GM19023 (cell line): ENCODE results near the gene SEBOX.

Experiments
- ATAC-seq: cut with Tn5 transposase; IDR thresholded peaks from one replicate; pipeline ENCODE4 v1.9.1; 2021; ENCODE audit warnings: mild to moderate bottlenecking, moderate library complexity; ENCODE audit not compliant: unreplicated experiment

The SEBOX gene

DNA sequence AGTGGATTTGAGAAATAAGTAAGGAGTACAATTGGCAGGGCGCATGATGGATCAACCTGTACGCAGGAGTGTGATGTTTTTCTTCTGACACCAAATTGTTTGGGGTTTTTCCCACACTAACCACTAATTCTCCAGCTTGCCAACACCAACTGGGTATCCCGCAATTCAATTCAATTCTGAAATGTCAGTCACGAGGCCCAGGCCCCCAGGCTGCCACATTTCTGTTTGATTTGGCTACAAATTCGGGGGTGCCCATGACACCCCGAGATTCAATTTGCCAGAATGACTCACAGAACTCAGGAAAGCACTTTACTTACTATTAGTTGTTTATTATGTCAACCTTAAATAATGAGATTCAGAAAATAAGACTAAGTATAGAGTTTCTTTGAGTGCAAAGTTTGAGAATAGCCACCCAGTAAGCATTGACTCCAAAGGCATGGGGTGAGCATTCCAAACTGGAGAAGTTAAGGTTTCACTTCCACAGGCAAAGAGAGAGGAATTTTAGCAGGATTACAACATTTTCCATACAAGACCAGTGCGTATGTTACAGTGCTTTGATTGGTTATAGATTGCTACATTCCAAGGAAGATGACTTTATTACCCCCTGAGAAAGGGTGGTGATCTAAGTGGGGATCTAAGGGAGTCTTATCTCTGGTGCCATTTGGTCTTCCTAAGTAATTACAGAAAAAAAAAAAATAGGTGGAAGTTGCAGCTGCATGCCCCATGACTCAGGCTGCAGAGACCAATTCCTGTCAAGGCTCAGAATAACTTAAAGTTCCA is 29.5 kb upstream of the SEBOX start:
- ATAC-seq: no peak

DNA sequence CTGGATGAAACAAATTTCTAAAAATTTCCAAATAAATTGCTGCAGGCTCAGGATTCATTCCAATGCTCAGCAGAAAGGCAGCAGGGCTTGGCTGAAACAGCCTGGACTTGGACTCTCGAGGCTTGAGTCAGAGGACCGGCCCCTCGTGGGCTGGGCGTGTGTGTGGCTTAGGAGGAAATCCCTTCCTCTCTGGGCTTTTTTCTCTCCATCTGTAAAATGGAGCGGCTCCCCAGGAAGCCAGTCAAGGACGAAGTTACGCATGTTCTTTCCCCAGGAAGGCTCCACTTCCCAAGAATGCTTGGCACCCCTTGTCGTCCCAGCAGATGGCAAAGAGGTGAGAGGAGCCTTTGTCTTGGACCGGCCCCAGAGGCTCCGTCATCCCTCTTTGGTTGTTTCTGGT is 27.5 kb upstream of the SEBOX start:
- no peak for ATAC-seq

DNA sequence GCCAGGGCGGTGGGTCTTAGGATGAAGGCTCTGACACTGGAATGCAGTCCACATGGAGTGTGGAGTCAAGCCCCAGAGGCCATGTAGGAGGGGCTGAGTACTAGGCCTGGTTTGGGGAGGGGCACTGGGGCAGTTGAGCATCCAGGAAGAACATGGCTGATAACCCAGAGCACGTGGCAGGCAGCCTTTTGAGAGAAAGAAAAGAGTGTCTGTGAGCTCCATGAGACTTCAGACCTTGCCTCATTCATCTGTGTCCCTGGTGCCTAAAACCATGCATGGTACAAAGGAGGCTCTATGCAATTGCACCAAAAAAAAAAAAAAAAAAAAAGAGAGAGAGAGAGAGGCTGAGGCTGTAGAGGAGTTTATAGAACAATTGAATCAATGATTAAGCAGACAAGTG is 26.4 kb upstream of the SEBOX start:
- ATAC-seq: no peak

DNA sequence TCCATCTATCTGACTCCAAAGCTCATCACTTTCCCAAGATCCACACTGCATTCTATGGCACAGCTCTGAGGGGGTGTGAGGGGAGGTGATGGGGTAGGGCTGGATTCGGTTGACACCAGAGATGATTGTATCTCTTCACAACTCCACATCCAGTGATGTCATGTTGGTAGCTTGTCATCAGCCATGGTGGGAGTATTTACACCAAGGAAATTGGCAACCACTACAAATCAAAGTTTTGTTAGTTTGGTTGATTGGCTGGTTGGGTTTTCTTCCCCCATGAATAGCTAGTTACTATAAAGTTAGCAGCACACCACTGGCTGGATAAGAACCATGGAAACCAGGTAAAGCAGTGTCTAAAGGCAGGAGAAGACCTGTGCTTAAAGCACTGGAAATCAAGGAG is 26.0 kb upstream of the SEBOX start:
- no peak for ATAC-seq

DNA sequence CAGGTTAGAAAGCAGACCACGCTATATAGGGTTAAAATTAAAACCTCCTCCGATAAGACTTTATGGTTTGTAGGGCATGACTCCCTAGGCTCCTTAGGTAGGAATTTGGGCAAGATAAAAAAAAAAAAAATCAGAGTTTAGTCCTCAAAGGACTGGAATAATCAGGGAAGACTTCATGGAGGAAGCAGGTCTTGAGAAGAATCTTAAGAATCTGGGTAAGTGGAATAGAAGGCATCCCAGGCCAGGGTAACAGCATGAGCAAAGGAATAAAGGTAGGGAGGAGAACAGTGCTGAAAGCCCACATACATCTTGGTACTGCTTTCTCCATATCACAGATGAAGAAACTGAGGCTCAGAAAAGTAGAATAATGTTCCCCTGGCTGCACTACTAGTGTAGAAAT is 25.6 kb upstream of the SEBOX start:
- no peak for ATAC-seq

DNA sequence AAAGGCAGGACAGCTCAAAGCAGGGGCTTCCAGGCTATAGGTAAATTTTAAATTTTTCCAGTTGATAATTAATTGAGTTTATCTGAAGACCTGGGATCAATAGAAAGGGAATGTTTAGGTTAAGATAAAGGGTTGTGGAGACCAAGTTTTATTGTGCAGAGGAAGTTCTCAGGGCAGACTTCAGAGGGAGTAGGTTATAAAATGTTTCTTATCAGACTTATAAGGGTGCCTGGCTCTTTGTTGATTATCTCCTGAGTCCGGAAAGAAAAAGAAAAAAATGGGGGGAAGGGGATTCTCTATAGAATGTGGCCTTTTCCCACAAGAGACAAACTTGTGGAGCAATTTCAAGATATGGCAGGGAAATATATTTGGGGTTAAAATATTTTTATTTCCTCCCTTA is 25.1 kb upstream of the SEBOX start:
- ATAC-seq: no peak

DNA sequence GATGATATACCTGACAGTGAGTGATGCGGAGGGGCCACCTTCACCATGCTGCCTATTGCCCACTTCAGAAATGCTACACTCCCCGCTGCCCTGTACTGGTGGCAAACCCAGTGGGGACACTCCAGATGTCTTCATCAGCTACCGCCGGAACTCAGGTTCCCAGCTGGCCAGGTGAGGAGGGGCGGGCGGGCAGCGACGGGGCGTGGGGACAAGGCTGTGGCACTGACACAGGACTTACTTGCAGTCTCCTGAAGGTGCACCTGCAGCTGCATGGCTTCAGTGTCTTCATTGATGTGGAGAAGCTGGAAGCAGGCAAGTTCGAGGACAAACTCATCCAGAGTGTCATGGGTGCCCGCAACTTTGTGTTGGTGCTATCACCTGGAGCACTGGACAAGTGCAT is 23.1 kb upstream of the SEBOX start:
- no peak for ATAC-seq

DNA sequence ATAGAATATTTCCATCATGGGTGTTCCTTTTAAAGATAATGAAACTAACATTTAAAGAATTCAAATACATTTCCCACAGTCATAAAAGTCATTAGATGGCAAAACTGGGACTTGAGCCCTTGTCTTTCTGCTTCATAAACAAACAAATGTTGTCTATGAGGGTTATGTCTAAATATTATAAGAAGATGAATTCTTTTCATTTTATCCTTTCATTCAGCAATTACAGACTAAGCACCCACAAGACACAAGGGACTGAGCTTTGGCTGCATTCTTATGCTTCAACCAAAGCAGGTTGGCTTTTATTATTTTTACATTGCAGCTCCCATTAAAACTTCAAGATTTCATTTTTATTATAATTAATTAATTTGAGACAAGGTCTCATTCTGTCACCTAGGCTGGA is 21.4 kb upstream of the SEBOX start:
- no peak for ATAC-seq

DNA sequence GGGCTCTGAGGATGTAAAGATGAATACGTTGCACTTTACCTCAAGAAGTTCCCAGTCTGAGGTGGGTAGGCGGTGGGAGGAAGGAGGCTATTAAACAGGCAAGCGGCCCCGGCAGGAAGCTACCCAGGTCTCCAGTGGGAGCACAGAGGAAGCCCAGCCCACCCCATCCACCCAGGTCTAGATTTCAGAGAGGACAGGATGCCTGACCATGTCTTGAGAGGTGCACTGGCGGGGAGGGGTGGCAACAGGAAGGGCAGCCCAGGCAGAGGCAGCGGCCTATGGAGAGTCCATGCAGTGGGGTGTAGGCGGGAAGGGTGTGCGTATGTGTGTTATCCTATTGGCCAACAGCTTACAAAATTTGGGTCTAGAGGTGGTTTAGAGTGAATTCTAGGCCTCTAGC is 20.4 kb upstream of the SEBOX start:
- ATAC-seq: no peak

DNA sequence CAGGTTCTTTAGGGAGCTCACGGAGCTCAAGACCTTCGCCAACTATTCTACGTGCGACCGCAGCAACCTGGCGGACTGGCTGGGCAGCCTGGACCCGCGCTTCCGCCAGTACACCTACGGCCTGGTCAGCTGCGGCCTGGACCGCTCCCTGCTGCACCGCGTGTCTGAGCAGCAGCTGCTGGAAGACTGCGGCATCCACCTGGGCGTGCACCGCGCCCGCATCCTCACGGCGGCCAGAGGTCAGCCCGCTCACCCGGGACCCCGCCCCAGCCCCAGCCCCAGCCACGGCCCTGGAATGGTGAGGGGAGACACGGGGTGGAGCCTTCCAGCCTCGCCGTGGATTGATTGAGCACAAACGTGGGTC is 20.0 kb upstream of the SEBOX start:
- peak; percentile 32 for ATAC-seq

DNA sequence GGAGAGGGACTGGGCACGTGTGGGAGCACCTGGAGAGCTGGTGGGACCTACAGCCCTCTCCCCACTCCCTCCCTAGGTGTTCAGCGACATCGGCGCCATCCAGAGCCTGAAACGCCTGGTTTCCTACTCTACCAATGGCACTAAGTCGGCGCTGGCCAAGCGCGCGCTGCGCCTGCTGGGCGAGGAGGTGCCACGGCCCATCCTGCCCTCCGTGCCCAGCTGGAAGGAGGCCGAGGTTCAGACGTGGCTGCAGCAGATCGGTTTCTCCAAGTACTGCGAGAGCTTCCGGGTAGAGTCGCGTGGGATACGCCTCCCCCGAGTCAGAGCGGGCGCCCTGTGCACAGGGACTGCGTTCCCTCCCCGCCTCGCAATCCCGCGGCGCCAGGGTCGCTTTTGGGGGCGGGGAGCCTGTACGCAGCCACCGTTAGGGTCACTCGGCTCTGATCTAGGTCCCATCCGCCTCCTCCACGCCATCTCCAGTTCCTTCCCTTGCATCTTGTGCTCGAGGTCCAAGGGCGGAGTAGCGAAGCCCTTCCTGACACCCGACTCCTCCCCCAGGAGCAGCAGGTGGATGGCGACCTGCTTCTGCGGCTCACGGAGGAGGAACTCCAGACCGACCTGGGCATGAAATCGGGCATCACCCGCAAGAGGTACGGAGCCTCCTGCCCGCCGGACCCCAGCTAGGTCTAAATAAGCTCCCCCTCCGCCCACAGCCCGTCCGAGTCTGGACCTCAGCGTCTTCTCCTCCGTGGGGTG is 19.5 kb upstream of the SEBOX start:
- ATAC-seq: peak; percentile 81

DNA sequence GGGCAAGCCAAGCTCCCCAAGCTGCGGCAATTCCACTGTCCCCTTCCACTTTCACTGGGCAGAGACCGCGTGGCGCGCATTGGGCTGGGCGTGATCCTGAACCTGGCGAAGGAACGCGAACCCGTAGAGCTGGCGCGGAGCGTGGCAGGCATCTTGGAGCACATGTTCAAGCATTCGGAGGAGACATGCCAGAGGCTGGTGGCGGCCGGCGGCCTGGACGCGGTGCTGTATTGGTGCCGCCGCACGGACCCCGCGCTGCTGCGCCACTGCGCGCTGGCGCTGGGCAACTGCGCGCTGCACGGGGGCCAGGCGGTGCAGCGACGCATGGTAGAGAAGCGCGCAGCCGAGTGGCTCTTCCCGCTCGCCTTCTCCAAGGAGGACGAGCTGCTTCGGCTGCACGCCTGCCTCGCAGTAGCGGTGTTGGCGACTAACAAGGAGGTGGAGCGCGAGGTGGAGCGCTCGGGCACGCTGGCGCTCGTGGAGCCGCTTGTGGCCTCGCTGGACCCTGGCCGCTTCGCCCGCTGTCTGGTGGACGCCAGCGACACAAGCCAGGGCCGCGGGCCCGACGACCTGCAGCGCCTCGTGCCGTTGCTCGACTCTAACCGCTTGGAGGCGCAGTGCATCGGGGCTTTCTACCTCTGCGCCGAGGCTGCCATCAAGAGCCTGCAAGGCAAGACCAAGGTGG is 16.3 kb upstream of the SEBOX start:
- ATAC-seq: no peak

DNA sequence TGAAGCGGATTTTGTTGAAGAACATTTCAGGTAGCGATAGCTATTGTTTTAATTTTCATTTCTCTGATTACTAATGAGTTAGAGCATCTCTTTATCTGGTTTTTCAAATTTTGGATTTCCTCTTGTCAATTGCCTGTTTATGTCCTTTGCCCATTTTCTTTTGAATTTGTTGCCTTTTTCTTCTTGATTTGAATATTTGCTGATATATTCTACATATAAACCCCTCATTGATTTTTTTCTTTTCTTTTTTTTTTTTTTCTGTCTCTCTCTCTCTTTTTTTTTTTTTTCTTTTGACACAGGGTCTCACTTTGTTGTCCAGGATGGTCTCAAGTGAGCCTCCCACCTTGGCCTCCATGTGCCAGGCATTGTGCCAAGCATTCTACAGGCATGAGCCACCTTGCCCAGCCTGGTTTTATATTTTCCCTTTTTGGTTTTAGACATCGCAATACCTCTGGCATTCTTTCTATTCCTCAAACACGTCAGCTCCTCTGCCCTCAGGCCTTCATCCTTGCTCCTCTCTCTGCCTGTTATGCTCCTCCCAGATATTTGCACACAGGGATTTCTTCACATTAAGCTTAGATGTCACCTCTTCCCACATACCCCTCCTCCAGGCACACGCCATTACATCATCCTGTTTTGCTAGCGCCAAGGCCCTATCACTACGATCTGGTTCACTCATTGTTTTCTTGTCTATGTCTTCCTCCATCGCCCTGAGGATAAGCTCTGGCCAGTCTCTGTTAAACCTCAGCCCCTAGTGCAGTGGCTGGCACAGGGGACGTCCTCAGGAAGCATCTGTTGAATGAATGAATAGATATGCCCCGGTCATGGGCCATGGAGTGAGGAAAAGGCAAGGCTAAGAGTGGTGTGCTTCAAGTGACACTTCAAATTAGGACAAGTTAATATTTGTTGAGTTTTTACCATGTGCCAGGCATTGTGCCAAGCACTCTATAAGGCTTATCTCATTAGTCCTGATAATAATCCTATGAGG is 15.1 kb upstream of the SEBOX start:
- no peak for ATAC-seq

DNA sequence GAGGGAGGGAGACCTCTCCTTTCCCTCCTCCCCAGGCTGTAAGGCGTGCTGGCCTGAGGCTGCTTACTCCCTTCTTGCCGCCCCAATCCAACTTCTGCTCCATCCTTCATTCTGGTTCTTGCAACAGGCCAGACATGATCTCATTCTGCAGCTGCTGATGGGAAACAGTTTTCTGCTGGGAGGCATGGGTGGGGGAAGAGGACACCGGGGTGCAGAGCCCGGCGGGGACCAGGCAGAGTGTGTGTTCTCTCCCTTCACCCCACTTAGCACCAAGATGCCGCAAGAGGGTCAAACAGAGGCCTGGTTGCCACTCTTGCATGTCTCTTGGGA is 7.9 kb upstream of the SEBOX start:
- no peak for ATAC-seq

DNA sequence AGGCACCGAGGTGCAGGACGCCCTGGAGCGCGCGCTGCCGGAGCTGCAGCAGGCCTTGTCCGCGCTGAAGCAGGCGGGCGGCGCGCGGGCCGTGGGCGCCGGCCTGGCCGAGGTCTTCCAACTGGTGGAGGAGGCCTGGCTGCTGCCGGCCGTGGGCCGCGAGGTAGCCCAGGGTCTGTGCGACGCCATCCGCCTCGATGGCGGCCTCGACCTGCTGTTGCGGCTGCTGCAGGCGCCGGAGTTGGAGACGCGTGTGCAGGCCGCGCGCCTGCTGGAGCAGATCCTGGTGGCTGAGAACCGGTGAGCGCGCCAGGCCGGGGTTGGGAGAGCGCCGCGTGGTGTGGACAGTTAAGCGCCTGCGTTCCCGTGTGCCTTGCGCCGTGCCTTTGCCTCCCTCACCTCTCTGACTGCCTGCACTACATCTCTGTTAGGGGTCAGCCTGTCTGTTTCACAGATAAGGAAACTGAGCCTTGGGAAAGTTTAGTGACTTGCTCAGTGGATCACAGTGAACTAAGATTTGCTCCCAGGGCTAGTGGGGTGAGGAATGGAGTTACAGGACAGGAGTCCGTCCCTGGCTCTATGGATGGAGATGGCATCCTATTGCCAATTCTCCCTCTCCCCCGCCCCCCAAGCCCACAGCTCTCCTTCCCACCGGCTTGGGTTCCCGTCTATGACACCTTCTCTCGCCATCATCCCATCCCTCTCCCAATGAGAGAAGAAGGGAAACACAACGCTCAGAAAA is 7.4 kb upstream of the SEBOX start:
- no peak for ATAC-seq

DNA sequence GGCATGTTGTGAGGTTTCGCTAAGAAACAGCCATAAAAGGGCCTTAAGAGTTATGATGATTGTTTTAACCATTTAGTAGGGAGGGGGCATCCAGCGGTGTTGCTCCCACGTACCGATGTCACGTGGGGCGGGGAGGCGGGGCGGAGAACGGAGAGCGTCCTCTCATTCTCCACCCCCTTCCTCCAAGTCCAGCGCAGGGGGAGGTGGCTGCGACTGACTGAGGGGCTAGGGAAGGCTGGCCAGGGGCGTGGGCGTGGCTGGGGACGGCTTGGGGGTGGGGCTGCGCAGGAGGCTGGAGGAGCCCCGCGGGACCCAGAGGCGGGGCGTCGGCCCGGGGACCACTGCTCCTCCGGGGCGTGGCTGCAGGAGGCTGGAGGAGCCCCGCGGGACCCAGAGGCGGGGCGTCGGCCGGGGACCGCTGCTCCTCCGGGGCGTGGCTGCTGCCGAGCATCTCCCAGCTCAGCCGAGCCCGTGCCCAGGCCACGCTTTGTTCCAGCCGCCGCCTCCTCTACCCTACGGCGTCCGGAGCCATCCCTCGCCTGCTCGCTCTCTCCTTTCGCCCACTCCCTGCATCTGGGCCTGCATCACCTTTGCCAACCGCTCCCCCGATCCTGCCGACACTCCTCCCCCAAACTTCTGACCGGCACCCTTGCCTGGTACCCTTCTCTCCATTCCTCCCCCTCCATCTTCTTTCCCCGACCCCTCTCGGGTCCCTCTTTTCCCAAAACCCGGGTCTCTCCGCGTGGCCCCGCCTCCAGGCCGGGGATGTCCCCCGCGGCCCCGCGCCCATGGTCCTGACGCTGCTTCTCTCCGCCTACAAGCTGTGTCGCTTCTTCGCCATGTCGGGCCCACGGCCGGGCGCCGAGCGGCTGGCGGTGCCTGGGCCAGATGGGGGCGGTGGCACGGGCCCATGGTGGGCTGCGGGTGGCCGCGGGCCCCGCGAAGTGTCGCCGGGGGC is 6.5 kb upstream of the SEBOX start, which contains the start of gene SARM1:
SARM1 (plus strand) TSS at position 450 of the 958 bp plus-strand sequence; CDS start at position 789, 339 bp downstream.
- peak; percentile 85 for ATAC-seq

DNA sequence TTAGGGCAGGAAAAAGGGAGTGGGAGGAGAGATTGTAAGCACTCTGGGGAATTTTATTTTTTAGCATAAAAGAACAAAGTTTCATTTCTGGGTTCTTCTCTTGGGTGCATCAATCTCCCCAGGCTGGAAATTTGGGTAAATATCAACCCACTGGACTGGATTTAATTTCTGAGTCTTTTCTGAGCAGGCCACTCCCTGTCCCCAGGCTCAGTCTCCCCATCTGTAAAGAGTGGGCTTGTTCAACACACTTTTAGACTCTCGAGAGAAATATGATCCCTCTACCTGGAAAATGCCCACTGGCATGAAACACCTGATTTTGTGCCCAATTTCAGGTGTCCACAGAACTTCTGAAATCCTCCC is 5.7 kb upstream of the SEBOX start:
- ATAC-seq: no peak

DNA sequence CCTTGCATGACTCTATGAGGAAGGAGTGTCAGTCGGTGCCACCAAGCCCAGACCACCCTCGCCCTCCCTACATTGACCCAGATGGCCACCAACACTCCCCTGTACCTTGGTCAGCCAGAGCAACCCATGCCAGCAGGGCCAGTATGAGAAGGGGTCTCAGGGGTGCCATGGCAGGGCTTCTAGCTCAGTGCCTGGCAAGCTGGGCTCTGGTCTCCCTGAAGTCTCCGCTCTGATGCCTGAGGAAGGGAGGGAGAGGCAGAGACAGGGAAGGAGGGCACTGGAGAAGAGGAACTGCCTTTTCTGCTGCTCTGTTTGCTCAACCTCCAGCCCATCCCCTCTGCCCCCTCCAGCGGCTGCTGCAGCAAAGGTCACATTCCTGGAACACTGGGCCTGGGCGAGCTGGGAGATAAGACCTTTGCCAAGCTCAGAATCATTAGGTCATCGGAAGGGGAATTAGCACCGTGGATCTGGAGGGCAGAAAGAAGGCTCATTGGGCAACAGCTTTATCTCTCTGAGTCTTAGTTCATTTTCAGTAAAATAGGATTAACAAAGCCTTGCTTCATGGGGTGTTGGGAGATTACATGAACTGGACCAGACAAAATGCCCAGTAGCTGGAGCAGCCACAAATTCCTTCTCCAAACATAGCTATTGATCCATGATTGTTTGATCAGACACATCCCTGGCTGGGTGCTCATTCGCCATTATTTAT is 5.2 kb upstream of the SEBOX start, which contains the start of gene VTN:
VTN (minus strand) TSS at position 273 of the 709 bp plus-strand sequence; CDS start at position 169, 104 bp downstream.
- no peak for ATAC-seq
